HEK293T (cell line): ENCODE data around the gene FTO.

Experiments
- CTCF ChIA-PET: fragments of 350-600 bp; formaldehyde crosslinking; extraction: SDS; loops from one replicate; lab custom pipeline; 2021; ENCODE audit warnings: antibody characterized with exemption, inconsistent platforms; lab: Yijun Ruan, JAX
- POLR2A ChIA-PET: fragments of 350-600 bp; formaldehyde crosslinking; extraction: SDS; loops from one replicate; lab custom pipeline; 2020; ENCODE audit warnings: antibody characterized with exemption, inconsistent platforms; lab: Yijun Ruan, JAX
- DNase-seq: peaks from one replicate; pipeline ENCODE4 v3.0.0; 2012; ENCODE audit warnings: mixed read lengths; ENCODE audit errors: extremely low spot score
- ARNT ChIP-seq: fragments of 450-650 bp; IDR thresholded peaks from 2 replicates; pipeline ENCODE4 v1.6.1; 2017; ENCODE audit warnings: mild to moderate bottlenecking
- BHLHE40 ChIP-seq: fragments of 450-650 bp; IDR thresholded peaks from 2 replicates; pipeline ENCODE4 v1.6.1; 2016; ENCODE audit warnings: mild to moderate bottlenecking, moderate library complexity, borderline replicate concordance
- CTBP1 ChIP-seq: fragments of 450-650 bp; IDR thresholded peaks from 2 replicates; pipeline ENCODE4 v1.6.1; 2016; ENCODE audit warnings: borderline replicate concordance
- ELF4 ChIP-seq: fragments of 450-650 bp; IDR thresholded peaks from 2 replicates; pipeline ENCODE4 v1.6.1; 2017; ENCODE audit warnings: antibody characterized with exemption
- FOXA1 ChIP-seq: fragments of 450-650 bp; IDR thresholded peaks from 2 replicates; pipeline ENCODE4 v1.6.1; 2016; ENCODE audit warnings: mild to moderate bottlenecking
- FOXK2 ChIP-seq: fragments of 450-650 bp; IDR thresholded peaks from 2 replicates; pipeline ENCODE4 v1.6.1; 2016; ENCODE audit warnings: mild to moderate bottlenecking
- FOXM1 ChIP-seq: fragments of 450-650 bp; IDR thresholded peaks from 2 replicates; pipeline ENCODE4 v1.6.1; 2017; ENCODE audit warnings: mild to moderate bottlenecking, borderline replicate concordance
- HDGF ChIP-seq: fragments of 450-650 bp; IDR thresholded peaks from 2 replicates; pipeline ENCODE4 v1.6.1; 2017; ENCODE audit warnings: antibody characterized with exemption, borderline replicate concordance
- L3MBTL2 ChIP-seq: fragments of 450-650 bp; conservative IDR thresholded peaks from 2 replicates; pipeline ENCODE4 v1.6.1; 2016; ENCODE audit warnings: mild to moderate bottlenecking
- LEF1 ChIP-seq: fragments of 450-650 bp; IDR thresholded peaks from 2 replicates; pipeline ENCODE4 v1.6.1; 2017; ENCODE audit warnings: mild to moderate bottlenecking, borderline replicate concordance
- NFRKB ChIP-seq: fragments of 450-650 bp; IDR thresholded peaks from 2 replicates; pipeline ENCODE4 v1.6.1; 2016; ENCODE audit warnings: mild to moderate bottlenecking, moderate library complexity
- PKNOX1 ChIP-seq: fragments of 450-650 bp; IDR thresholded peaks from 2 replicates; pipeline ENCODE4 v1.6.1; 2016
- SP1 ChIP-seq: fragments of 450-650 bp; IDR thresholded peaks from 2 replicates; pipeline ENCODE4 v1.6.1; 2017
- SUZ12 ChIP-seq: fragments of 450-650 bp; IDR thresholded peaks from 2 replicates; pipeline ENCODE4 v1.6.1; 2016; ENCODE audit warnings: mild to moderate bottlenecking
- TARDBP ChIP-seq: fragments of 450-650 bp; IDR thresholded peaks from 2 replicates; pipeline ENCODE4 v1.6.1; 2016
- ZNF384 ChIP-seq: fragments of 450-650 bp; IDR thresholded peaks from 2 replicates; pipeline ENCODE4 v1.6.1; 2016

FTO gene

GRCh38 chr16:54067322-54068065 lies 363.5 kb downstream of the FTO start:
- POLR2A ChIA-PET = no interaction called here
- DNase-seq = no peak
- CTCF ChIA-PET = no interaction called here
- TF ChIP-seq LEF1 = no peak
- TF ChIP-seq PKNOX1 = peak; percentile 83

GRCh38 chr16:54068212-54068611 lies 364.3 kb downstream of the FTO start:
- ChIA-PET CTCF (no interaction called here), POLR2A (no interaction called here)
- TF ChIP-seq L3MBTL2 (no peak), NFRKB (no peak), SUZ12 (no peak)
- no peak for DNase-seq

- CTCF ChIA-PET = no interaction called here
- POLR2A ChIA-PET = no interaction called here
- DNase-seq = no peak
Observed at GRCh38 chr16:54069601-54070239, 365.8 kb downstream of the FTO start.

GRCh38 chr16:54070789-54071343 lies 366.9 kb downstream of the FTO start:
- ChIA-PET CTCF (no interaction called here), POLR2A (no interaction called here)
- TF ChIP-seq LEF1 (no peak), L3MBTL2 (no peak), HDGF (no peak), PKNOX1 (no peak), BHLHE40 (no peak), NFRKB (no peak), CTBP1 (no peak), FOXM1 (no peak), ZNF384 (no peak), FOXK2 (no peak), SP1 (no peak), ELF4 (no peak), FOXA1 (no peak), SUZ12 (no peak), ARNT (no peak), TARDBP (no peak)
- DNase-seq = no peak

More at GRCh38 chr16:54069601-54070239, 365.8 kb downstream of the FTO start:
- TF ChIP-seq NFRKB (no peak), PKNOX1 (no peak), BHLHE40 (no peak), SP1 (no peak), FOXK2 (no peak), ELF4 (no peak), FOXA1 (no peak), FOXM1 (no peak), ARNT (no peak), LEF1 (no peak), L3MBTL2 (no peak)

- no peak for DNase-seq
- CTCF ChIA-PET = no interaction called here
- POLR2A ChIA-PET = no interaction called here
- no peak for TF ChIP-seq ZNF384
- no peak for TF ChIP-seq TARDBP
- no peak for TF ChIP-seq FOXA1
- no peak for TF ChIP-seq PKNOX1
- TF ChIP-seq ELF4 = no peak
- no peak for TF ChIP-seq L3MBTL2
- TF ChIP-seq FOXM1 = no peak
- no peak for TF ChIP-seq CTBP1
- no peak for TF ChIP-seq SUZ12
- TF ChIP-seq ARNT = no peak
Observed at GRCh38 chr16:54071514-54071913, 367.6 kb downstream of the FTO start.

GRCh38 chr16:54072237-54072636 lies 368.3 kb downstream of the FTO start:
- CTCF ChIA-PET = no interaction called here
- POLR2A ChIA-PET = no interaction called here
- TF ChIP-seq PKNOX1 (no peak), LEF1 (no peak), FOXA1 (no peak), FOXK2 (no peak)
- no peak for DNase-seq
